NCI-H1436 treated with DMSO at 0.1 percent for 48 hours (cell line): ENCODE measurements around the gene JAKMIP1.

Source experiments
- DNase-seq: peaks from one replicate; lab custom pipeline; 2025; lab: John Stamatoyannopoulos, UW

Gene JAKMIP1

DNA sequence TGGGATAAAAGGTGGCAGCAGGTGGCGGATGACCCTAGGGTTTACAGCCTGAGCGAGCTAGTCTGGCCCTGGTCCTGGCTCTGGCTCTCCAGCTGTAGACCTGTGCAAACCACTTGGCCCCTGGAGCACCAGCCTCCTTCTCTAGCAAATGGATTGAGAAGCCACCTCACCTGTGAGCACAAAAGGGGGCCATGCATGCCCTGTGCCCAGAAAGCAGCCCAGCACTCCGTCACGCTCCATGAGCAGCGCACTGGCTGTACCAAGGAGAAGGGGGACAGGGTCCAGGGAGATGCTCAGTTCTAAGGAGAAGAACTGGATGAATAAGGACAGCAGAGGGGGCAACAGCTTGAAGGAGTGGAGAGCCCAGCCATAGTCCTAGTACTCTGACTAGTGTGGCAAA is 135.2 kb downstream of the JAKMIP1 start:
- no peak for DNase-seq

DNA sequence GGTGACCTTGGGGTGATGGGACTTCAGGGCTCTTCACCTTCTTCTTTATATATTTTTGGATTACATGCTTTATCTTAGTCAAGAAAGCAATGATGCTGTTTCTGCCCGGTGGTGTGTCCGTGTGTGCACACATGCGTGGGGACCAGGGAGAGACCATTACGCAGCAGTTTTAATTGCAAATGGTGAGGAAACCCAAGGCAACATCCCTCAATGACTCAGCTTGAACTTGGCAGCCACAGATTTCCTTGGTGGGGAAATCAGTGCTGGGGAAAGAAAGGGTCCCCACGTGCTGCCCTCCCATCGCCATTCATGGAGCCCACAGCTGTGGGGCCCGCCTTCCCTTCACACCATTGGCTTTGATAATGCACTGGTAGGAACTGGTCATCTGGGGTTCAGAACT is 136.0 kb downstream of the JAKMIP1 start:
- no peak for DNase-seq

DNA sequence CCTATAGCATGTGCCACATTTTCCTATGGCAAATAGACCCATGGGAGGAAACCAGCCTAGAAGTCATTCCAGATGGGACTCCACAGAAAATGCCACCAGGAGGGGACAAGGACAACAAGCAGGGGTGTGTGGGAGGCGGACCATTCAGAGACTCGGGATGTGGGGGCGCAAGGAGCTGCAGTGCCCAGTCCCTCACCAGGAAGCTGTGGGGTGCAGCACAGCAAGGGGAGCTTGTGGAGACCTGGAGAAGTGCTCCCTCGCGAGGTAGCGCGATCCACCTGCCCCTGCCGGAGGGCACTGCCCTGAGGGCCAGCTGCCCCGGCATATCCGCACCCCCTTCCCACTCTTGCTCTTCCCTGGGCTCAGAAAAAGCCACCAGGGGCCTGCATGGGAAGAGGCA is 136.7 kb downstream of the JAKMIP1 start:
- no peak for DNase-seq

DNA sequence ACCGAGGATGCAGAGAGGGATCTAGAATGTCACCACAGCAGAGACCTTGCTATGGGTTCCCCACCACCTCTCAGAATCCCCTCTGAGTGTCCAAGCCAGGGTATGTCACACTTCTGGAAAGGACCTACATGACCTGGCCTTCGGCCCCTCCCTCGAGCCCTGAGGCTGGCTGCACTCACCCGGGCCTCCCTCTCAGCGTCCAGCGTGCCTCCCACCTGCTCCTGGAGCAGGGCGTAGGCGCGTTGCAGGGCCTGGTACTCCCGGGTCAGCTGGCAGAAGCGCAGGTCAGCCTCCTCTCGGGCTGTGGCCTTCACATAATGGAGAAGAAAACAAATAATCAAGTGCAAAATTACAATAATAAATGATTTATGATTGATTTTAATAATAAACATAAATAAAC is 138.2 kb downstream of the JAKMIP1 start:
- no peak for DNase-seq

DNA sequence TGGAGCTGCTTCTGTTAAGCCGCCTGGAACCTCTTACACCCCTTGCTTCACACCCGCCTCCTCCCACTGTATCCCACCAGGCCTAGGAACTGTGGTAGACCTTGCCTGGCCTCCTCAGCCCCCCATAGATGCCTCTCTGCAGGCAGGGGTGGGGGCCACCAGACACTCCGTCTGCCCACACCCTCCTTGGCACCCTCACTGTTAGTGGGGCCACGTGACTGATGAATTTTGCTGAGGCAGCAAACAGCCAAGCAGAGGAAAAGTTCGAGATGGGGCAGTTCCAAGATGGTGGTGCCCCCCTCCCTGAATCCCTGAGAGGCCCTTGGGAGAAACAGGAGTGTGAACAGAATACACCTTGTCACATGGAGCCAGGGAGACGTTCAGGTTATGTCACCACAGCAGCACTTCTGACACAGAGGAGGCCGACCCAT is 141.0 kb downstream of the JAKMIP1 start:
- DNase-seq = no peak

DNA sequence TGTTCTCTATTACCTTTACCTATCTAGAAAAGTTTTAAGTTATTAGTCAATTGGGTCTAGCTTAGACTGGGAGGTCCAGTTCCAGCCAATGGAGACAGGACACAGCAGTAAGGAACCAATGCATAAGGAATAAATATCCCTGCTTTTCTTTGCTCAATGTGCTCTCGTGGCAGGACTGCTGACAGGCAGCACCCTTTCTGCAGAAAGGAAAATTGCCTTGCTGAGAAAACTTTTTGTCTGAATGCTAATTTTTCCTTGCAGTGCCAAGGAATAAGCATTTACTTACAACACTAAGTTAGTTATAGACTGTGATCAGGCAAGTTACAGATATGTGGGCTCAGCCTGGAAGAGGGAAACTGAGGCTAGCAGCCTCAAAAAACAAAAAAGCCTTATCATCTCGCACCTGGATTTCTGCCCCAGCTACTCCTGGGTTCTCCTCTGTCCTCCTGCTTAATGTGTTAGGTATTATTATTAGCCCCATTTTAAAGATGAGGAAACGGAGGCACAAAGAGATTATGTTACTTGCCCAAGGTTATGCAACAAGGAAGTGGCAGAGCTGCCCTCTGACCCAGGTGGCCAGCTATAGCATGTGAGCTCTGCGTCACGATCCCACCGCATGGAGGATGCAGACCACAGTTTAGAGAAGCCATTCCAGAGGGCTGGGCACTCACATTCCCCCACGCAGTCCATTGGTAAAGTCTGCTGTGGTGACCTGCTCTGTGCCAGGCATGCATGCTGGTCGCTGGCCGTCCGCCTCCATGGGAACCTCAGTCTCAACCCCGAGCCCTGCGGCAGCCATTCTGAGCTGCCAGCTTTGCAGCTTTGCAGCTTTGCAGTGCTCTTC is 141.6 kb downstream of the JAKMIP1 start:
- DNase-seq = no peak

DNA sequence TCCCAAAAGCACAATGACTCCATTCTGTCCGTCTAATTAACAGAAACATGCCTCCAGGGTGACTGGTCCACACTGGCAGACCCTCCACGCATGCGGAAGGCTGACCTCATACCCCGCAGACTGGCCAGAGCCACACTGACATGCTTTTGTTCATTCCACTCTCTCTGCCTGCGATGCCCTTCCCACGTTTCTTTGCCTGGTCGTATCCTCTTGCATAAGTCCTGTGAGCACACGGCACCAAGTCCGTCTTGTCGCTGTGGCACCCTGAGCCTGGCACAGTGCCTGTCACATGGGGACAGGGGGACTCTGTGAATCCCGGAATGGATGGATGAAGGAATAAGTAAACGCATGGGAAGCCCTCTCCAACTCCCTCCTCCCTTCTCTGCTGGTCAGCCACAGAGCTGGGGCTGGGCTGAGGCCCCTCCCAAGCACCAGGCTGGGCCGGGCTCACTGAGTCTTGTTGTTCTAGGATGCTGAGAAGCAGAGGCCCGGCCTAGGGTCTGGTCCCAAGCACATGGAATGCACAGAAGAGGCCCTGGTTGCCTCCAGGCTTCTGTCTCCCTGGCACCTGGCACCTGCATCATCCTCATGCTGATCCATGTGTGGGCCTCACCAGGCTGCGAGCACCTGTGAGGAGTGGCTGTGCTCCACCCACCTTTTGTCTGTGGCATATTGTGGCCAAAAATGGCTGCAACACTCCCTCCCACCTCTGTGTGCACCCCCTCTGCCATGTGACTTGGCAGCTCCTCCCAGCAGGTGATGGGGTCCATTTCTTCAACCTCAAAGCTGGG is 143.2 kb downstream of the JAKMIP1 start:
- DNase-seq = no peak

DNA sequence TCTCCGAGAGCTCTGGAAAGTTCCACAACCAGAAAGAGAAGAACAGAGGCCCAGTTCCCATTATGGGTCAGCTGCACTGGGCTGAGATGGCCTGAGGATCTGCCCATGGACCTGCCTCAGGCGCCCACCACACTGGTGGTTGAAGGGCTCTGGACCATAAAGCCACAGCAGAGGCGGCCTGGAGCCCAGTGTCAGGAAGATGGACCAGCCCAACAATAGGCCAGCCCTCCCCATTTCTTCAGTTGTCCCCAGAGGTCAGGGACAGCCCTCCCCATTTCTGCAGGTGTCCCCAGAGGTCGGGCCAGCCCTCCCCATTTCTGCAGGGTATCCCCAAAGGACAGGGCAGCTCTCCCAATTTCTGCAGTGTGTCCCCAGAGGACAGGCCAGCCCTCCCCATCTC is 144.9 kb downstream of the JAKMIP1 start:
- DNase-seq = no peak

DNA sequence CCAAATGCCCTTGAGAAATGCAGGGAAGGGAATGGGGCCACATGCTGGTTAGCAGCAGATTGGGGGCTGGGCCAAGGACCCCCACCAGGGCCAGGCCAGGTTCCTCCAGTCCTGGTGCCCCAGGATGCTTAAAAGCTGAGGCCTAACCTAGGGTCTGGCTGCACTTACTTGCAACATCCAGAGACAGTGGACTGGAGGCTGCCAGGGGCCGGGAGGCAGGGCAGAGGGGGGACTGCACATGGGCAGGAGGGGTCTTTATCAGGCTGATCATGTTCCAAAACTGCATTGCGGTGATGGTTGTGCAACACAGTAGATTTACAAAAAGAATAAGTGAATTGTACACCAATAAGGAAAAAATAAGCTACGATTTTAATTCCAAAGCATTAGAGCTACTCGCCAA is 145.3 kb downstream of the JAKMIP1 start:
- DNase-seq = no peak

DNA sequence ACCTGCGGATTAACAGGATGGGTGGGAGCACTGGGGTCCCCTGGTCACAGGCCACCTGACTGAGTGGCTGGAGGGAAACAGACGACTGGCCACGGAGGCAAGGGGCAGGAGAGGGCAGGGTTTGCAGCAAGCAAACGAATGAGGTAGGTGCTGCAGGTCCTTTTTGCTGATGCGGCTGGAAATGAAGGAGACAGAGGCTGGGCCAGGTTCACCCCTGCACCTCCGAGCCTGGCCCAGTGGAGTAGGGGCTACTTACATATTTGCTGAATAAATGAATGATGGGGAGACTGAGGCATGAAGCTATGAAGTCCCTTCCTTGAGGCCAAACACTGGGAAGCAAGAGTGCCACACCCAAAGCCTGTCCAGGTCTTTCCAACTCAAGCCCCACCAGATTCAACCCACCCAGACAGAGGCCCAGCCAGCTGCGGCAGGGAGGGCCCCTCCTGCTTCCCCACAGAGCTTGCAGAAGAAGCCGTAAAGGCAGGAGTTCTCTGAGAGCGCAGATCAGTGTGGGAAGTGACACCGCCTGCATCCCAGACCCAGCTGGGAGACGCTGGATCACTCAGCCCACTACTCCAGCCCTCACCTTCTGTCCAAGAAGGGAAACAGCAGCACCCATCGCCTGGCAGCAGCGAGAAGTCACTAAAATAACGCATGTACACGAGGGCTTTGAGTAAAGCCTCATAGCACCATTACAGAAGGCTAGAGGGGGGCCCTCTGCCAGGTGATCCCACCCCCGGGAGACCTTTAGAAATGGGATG is 146.0 kb downstream of the JAKMIP1 start:
- DNase-seq = no peak

DNA sequence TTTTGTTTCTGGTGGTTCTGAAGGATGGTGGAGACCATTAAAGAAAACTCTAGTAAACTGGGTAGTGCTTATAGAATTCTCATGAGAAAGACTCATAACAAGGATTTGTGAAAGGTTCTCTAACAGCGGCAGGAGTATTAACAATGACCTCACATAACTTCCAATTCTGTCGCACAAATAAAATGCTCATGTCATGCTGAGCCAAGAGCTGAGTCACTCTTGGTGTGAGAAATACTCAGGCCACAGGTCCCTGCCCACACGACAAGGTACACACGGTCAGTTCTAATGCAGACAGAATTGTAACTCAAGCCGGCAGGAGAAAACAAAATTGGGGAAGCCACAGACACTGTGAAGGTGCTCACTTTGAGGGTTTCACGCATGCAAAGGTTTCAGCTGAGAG is 147.7 kb downstream of the JAKMIP1 start:
- no peak for DNase-seq

DNA sequence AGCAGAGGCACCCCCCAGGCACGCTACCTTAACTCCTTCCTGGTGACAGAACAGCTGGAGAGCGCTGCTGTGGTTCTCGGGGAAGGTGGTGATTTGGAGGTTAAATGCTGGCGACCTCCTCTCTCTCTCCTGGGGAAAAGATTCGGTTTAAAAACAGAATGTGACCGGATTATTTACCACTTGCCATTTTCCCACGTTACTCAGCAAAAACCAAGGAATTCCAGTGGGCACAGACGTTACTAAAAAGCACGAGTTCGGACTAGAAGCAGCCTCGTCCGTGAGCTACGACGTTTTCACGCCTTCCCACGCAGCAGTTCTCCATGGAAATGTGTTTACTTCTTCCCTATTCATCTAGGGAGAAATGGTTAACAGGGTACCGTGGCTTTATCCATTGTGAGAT is 149.8 kb downstream of the JAKMIP1 start:
- no peak for DNase-seq

DNA sequence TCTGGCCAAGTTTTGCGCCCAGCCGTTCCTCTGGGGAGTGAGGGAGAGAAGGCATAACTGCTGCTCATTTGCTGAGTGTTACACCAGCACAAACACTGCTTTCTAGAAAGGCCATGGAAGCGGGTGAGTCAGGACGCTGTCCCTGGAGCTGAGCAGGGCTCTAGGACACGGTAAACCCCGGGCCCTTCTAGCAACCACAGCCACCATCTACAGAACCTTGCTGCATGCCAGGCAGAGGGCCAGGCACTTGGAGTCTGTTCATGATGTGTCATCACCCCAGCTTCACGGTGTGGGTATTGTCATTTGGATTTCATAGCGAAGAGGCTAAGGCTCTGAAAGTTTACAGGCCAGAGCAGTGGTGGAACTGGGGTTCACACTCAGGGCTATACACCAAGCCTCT is 150.4 kb downstream of the JAKMIP1 start:
- no peak for DNase-seq

DNA sequence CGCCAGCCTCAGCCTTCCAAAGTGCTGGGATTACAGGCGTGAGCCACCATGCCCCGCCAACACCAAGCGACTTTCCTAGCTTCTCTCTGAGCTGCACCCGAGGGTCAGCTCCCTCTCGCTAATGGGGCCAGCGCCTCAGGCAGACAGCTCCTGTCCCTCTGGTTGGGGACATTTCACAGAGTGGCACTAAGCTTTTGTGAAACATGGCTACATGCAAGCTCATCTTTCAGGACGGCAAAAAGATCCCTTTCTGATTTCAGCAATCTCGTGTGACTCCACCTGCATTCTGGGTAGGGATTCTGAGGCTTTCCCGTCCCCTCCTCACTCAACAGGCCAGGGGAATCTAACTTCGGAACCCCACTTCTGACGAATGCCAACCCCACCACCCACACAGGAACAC is 151.1 kb downstream of the JAKMIP1 start:
- no peak for DNase-seq

DNA sequence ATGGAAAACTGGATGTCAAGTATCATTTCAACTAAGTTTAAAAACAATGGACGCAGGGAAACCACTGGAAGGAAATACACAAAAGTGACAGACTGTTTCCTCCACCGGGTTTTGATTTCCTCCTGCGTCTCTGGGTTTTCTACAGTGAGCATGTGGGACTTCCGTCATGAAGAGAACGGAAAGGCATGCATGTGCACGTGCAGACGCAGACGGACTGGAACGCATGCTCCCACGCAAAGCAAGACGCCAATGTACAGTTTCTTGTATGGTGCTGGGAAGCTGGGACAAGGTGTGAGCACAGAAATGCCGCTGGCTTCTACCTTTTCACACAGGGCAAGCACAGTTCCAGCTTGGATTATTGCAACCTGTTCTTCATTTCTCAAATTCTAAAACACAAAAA is 151.8 kb downstream of the JAKMIP1 start:
- no peak for DNase-seq

DNA sequence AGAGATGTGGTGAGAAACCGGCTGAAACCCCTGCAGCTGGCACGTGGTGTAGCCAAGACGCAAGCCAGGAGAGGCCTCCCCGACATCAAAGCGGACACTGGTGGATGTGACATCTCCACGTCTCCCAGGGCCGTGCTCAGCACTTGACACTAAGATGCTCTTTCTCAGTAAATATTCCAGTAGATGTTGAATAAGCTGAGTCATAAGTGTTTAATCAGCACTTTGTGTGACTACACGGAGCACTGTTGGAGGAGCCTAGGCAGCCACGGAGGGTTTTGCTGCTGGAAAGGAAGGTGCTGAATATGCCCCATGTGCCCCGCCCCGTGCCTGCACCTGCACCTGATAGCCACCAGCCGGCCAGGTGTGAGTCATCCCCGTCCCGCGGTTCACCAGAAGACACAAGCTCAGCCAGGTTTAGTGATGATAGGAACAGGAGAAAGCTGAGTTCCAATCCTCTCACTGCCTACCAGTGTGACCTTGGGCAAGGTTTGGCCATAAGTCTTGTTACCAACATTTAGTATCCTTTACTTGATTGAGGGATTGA is 153.1 kb downstream of the JAKMIP1 start:
- DNase-seq = no peak

DNA sequence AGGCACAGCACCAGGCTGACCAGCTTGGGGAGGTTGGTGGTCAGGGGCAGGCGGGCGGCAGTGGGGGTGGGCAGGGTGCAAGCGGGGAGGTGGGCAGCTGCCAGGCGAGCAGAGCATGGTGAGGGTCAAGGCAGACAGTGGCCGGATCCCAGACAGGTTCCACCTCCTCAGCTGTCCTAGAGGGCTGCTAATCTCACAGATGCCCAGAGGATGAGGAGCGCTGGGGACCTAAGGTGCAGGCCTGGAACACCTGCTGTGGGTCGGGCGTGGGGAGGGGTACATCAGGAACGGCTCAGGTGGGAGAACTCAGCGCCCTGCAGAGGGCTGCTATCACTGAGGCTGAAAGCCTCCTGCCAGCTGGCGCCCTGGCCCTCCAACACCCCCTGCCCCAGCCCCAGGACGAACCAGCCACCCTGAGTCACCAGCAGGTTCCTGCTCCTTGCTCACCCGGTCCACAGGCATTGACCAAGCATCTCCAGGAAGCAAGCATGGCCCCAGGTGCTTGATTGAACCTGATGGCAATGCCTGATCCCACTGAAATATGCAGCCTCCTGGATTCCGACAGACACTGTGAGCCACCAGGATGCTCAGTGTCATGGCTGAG is 153.7 kb downstream of the JAKMIP1 start:
- no peak for DNase-seq

DNA sequence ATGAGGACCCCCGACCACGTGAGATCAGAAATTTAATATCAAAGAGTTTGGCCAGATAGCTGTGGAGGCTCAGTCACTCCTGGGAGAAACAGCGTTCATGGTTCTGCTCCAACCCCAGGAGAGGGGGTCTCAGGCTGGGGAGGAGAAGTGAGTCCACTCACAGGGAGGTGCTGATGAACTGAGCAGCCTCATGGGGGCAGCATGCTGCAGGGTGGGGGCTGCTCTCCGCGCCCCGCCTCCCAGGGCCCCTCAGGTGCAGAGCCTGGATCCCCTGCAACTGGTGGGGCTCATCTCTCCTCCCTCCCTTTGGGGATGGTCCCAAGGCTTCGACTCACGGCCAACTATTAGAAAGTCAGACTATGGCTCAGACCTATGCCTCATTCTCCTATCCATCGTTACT is 155.5 kb downstream of the JAKMIP1 start:
- DNase-seq = no peak

DNA sequence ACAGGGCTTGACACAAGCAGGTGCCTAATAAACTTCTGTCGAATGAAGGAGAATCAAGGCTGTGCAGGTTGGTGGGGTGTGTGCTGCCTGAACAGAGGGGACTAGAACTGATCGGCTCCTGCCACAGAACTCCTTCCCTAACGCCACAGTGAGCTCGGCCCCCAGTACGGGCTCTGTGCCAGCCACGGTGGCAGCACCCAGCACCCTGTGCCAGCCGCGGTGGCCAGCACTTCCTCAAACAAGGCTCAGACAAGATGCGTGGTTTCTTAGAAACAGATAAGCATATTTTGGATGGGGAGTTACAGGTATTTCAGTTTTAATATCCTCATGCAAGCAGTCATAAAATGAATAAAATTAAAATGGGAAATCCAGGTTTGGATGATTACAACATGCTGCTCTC is 156.1 kb downstream of the JAKMIP1 start:
- DNase-seq = no peak

DNA sequence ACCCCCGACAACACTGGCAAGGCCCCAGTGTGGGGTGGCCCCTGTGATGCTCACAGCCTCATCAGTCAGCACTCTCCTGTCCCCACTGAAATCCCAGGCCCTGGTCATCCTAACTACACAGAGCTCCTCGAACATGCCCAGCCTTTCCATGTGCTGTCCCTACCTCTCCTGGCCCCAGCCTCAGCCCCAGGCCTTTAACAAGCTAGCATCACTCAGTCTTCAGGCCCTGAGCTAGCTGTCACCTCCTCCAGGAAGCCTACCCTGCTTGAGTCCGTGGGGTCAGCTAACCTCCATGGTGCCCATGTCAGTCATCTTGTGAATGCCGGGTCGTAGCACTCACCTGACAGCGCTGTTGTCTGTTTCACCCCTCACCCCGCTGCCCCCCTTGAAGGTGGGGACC is 156.5 kb downstream of the JAKMIP1 start:
- DNase-seq = no peak

DNA sequence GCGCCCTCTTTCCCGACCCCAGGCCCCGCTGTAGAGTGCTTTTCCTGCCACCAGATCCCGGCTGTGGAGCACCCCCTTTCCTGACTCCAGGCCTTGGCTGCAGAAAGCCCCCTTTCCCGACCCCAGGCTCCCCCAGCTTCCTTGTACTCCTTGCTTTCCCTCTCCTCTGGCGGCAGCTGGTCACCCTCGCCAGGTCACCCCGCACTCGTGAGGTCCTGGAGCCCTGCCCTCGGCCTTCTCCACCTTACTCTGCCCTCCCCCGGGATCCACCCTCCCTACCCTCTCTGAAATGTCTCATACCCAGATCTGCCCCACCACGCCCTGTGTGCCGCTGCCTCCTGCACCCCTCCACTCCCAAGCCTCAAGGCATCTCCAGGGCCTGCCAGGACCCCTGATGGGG is 157.2 kb downstream of the JAKMIP1 start:
- no peak for DNase-seq
